NT2/D1 (cell line): ENCODE data around the gene TNFRSF1A.

Source experiments
- SUZ12 ChIP-seq: IDR thresholded peaks from 2 replicates; pipeline ENCODE4 v1.6.1; 2011; ENCODE audit not compliant: insufficient read length, insufficient read depth; ENCODE audit errors: extremely low read depth
- YY1 ChIP-seq: IDR thresholded peaks from 2 replicates; pipeline ENCODE4 v1.6.1; 2011; ENCODE audit not compliant: insufficient read length, insufficient read depth
- ZNF274 ChIP-seq: IDR thresholded peaks from 2 replicates; pipeline ENCODE4 v1.6.1; 2011; ENCODE audit warnings: mild to moderate bottlenecking, low read depth, low read length

- TF ChIP-seq YY1 (no peak), ZNF274 (no peak), SUZ12 (no peak)
Observed at GRCh38 chr12:6323995-6324711, 17.7 kb downstream of the TNFRSF1A start.
